ENCODE results near the gene OSMR. TPM values are rescaled to one million over a fixed set of nuclear protein-coding genes. Genes with fewer than 3 reads are reported as not detected.

OSMR gene
- total RNA-seq, 1 experiment from 2014 or later: 46.0 TPM

DNA sequence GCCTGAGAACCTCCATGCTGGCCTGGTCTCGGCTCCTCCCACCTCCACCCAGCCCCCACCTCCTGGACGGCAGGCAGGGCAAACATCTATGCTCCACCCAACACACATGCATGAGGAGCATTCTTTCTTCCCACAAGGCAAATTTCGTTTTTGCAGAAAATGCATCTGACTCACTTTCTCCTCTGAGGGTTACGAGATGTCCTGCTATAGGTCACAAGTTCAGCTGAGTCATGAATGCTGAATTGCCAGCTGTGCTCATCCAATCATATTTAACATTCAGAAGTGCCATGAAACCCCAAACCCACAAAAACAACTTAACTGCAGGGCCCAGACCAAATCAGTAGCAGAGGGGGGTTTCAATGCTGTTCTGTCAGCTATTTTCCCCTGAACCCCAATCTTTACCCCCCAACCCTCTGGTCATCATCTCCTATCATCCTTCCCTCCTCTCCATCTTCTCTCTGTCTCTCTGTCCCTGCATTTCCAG is 39.0 kb upstream of the OSMR start:
- H3K36me3 ChIP-seq (ENCODE audit: control insufficient read depth in 1 of 2, insufficient read depth in 2 of 2, low read length in 2 of 2): no peaks in the 10 kb centered on the region
- H3K79me2 ChIP-seq (ENCODE audit: insufficient read depth, low read length): no peaks in the 10 kb centered on the region
- H3K4me3 ChIP-seq (replicated peaks in 1 of 2; ENCODE audit: low read depth in 1 of 2, low read length in 2 of 2): peak overlapping the region in 1 of 2 experiments; percentile 15; a peak in 1 of 4 replicates
- peak; percentile 83 for DNase-seq (ENCODE audit: low read depth, low spot score)
- H3K9me3 ChIP-seq (ENCODE audit: control insufficient read depth in 1 of 2, insufficient read depth in 1 of 2, low read depth in 1 of 2, low read length in 2 of 2): no peaks in the 10 kb centered on the region
- peaks cover 34 to 44% of the 10 kb centered on the region in 2 experiments for H3K4me1 ChIP-seq (ENCODE audit: control insufficient read depth in 1 of 2, insufficient read depth in 2 of 2, low read length in 2 of 2)
- no peaks in the 10 kb centered on the region for H4K20me1 ChIP-seq (ENCODE audit: insufficient read depth)
- ChIA-PET CTCF (interaction anchor here (0.7 to 11.8 kb wide), 5 partner anchors 364 to 541 kb away, joined by 3 to 227 read pairs (median 8); no protein-coding TSS in a partner anchor), RAD21 (ENCODE audit: low non-redundant PET in 1 of 2, low total read pairs in 2 of 2, uncharacterized antibody in 2 of 2, unreplicated experiment in 2 of 2) (interaction anchor here (4.1 to 4.8 kb wide), 2 partner anchors 365 kb away, joined by 34 to 52 read pairs; no protein-coding TSS in a partner anchor), POLR2A (interaction anchor here (3.0 kb wide), 1 partner anchor 365 kb away, joined by 12 read pairs; no protein-coding TSS in a partner anchor)
- no peaks in the 10 kb centered on the region for H3K9me2 ChIP-seq (ENCODE audit: insufficient read depth)
- ATAC-seq: peak; percentile 87
- no peak overlapping the region for H2AFZ ChIP-seq (ENCODE audit: low read depth, low read length, poor library complexity, severe bottlenecking)
- BruUV-seq (replicated peaks): no TSS peak
- peak overlapping the region; percentile 53 for H3K27ac ChIP-seq (ENCODE audit: low read depth, low read length)
- no peaks in the 10 kb centered on the region for H3K27me3 ChIP-seq (ENCODE audit: insufficient read depth, low read length)
- peak overlapping the region; percentile 54 for H3K4me2 ChIP-seq (ENCODE audit: low read length)
- intact Hi-C loops (cut with micrococcal nuclease): loop anchor here (1.0 to 5.0 kb wide), 2 partner anchors 135 to 387 kb away; no protein-coding TSS in a partner anchor
- no peak overlapping the region for H3K9ac ChIP-seq (ENCODE audit: low read length)
- TF ChIP-seq POLR2AphosphoS5 (IDR thresholded peaks at IDR 0.05; ENCODE audit: low read depth, low read length): peak; percentile 46; the same call in 1 of the 2 replicates
- TF ChIP-seq CBX3 (IDR thresholded peaks at IDR 0.05; ENCODE audit: low read depth): peak; percentile 89
- peak; percentile 10; the same call in 1 of the 2 replicates for TF ChIP-seq RAD21 (IDR thresholded peaks at IDR 0.05; ENCODE audit: low read depth)
- TF ChIP-seq, protein P1, sequence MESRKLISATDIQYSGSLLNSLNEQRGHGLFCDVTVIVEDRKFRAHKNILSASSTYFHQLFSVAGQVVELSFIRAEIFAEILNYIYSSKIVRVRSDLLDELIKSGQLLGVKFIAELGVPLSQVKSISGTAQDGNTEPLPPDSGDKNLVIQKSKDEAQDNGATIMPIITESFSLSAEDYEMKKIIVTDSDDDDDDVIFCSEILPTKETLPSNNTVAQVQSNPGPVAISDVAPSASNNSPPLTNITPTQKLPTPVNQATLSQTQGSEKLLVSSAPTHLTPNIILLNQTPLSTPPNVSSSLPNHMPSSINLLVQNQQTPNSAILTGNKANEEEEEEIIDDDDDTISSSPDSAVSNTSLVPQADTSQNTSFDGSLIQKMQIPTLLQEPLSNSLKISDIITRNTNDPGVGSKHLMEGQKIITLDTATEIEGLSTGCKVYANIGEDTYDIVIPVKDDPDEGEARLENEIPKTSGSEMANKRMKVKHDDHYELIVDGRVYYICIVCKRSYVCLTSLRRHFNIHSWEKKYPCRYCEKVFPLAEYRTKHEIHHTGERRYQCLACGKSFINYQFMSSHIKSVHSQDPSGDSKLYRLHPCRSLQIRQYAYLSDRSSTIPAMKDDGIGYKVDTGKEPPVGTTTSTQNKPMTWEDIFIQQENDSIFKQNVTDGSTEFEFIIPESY (IDR thresholded peaks at IDR 0.05; ENCODE audit: extremely low read depth, insufficient replicate concordance, low read length): no peak
- TF ChIP-seq, protein P2, sequence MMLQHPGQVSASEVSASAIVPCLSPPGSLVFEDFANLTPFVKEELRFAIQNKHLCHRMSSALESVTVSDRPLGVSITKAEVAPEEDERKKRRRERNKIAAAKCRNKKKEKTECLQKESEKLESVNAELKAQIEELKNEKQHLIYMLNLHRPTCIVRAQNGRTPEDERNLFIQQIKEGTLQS (IDR thresholded peaks at IDR 0.05): no peak
- peak; percentile 14 for TF ChIP-seq TCF7L2 (IDR thresholded peaks at IDR 0.05; ENCODE audit: borderline replicate concordance, extremely low read depth, insufficient read depth, insufficient read length)
- TF ChIP-seq SP1 (IDR thresholded peaks at IDR 0.05; ENCODE audit: low read depth): peak; percentile 83
- no peak for TF ChIP-seq ZNF274 (IDR thresholded peaks at IDR 0.05; ENCODE audit: low read depth, low read length)
- TF ChIP-seq CEBPB (IDR thresholded peaks at IDR 0.05; ENCODE audit: low read depth): peak; percentile 72
- TF ChIP-seq EGR1 (IDR thresholded peaks at IDR 0.05; ENCODE audit: low read depth): no peak
- TF ChIP-seq ELF1 (IDR thresholded peaks at IDR 0.05; ENCODE audit: borderline replicate concordance, low read depth): no peak
- peak; percentile 88 for TF ChIP-seq JUND (IDR thresholded peaks at IDR 0.05)
- TF ChIP-seq SIN3A (IDR thresholded peaks at IDR 0.05; ENCODE audit: low read depth): no peak
- TF ChIP-seq YY1 (IDR thresholded peaks at IDR 0.05; ENCODE audit: extremely low read depth, insufficient replicate concordance, low read depth, low read length): no peak
- TF ChIP-seq SRF (IDR thresholded peaks at IDR 0.05; ENCODE audit: low read depth): peak; percentile 55; the same call in 1 of the 2 replicates
- TF ChIP-seq EZH2phosphoT487 (IDR thresholded peaks at IDR 0.05; ENCODE audit: borderline replicate concordance): no peak
- TF ChIP-seq, protein P3, sequence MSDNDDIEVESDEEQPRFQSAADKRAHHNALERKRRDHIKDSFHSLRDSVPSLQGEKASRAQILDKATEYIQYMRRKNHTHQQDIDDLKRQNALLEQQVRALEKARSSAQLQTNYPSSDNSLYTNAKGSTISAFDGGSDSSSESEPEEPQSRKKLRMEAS (IDR thresholded peaks at IDR 0.05): peak; percentile 57; the same call in 1 of the 2 replicates
- no peak for TF ChIP-seq EZH2 (IDR thresholded peaks at IDR 0.05)
- TF ChIP-seq, protein P4, sequence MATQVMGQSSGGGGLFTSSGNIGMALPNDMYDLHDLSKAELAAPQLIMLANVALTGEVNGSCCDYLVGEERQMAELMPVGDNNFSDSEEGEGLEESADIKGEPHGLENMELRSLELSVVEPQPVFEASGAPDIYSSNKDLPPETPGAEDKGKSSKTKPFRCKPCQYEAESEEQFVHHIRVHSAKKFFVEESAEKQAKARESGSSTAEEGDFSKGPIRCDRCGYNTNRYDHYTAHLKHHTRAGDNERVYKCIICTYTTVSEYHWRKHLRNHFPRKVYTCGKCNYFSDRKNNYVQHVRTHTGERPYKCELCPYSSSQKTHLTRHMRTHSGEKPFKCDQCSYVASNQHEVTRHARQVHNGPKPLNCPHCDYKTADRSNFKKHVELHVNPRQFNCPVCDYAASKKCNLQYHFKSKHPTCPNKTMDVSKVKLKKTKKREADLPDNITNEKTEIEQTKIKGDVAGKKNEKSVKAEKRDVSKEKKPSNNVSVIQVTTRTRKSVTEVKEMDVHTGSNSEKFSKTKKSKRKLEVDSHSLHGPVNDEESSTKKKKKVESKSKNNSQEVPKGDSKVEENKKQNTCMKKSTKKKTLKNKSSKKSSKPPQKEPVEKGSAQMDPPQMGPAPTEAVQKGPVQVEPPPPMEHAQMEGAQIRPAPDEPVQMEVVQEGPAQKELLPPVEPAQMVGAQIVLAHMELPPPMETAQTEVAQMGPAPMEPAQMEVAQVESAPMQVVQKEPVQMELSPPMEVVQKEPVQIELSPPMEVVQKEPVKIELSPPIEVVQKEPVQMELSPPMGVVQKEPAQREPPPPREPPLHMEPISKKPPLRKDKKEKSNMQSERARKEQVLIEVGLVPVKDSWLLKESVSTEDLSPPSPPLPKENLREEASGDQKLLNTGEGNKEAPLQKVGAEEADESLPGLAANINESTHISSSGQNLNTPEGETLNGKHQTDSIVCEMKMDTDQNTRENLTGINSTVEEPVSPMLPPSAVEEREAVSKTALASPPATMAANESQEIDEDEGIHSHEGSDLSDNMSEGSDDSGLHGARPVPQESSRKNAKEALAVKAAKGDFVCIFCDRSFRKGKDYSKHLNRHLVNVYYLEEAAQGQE (IDR thresholded peaks at IDR 0.05; ENCODE audit: low read depth): no peak
- peak; percentile 81 for TF ChIP-seq FOSL1 (IDR thresholded peaks at IDR 0.05; ENCODE audit: low read depth)
- TF ChIP-seq ZFX (IDR thresholded peaks at IDR 0.05): no peak

Data from HCT116 (cell line).